Stomach (tissue), 4 donors: ENCODE results near the gene DNAH17.

Experiments used
- CTCF ChIP-seq, 7 experiments: fragments of 450-650 bp in 4 of 7; fragments of 200-600 bp in 3 of 7; sonication (generic) in 3 of 7; IDR thresholded peaks; one replicate each; pipeline ENCODE4 v1.5.1; 2016 to 2019; ENCODE audit warnings: antibody characterized with exemption in 7 of 7, control low read depth in 2 of 7, mild to moderate bottlenecking in 1 of 7
- EP300 ChIP-seq: sonication (generic); formaldehyde crosslinking; IDR thresholded peaks from one replicate; pipeline ENCODE4 v1.6.1; 2017; ENCODE audit warnings: antibody characterized with exemption
- POLR2A ChIP-seq, 4 donors: fragments of 450-650 bp; IDR thresholded peaks; one replicate each; pipeline ENCODE4 v1.6.1; 2016; ENCODE audit warnings: antibody characterized with exemption in 4 of 4, control low read depth in 2 of 4, mild to moderate bottlenecking in 1 of 4, moderate library complexity in 1 of 4
- POLR2AphosphoS5 ChIP-seq, 3 donors: sonication (generic); formaldehyde crosslinking; IDR thresholded peaks; one replicate each; pipeline ENCODE4 v1.6.1; 2016; ENCODE audit warnings: antibody characterized with exemption in 3 of 3

- TF ChIP-seq POLR2AphosphoS5 (IDR thresholded peaks at IDR 0.05) (no peak), EP300 (no peak), CTCF (IDR thresholded peaks at IDR 0.05) (no peak), POLR2A (IDR thresholded peaks at IDR 0.05) (no peak)
Measured at GRCh38 chr17:78595135-78595810, 18.1 kb upstream of the DNAH17 start.
